Astrocyte of the cerebellum (primary cell): ENCODE data around the gene RPSA.
"Not testable (repeated sequence)": the region's sequence is repeated elsewhere in the genome, so short reads cannot be mapped to it uniquely, and the experiment has no call there.

Experiments used
- DNase-seq: peaks from one replicate; pipeline ENCODE4 v3.0.0-alpha.2; 2011; ENCODE audit warnings: low read depth
- H3K4me3 ChIP-seq: 2 replicates; pipeline ENCODE4 v1.5.1; 2011; ENCODE audit warnings: mild to moderate bottlenecking, low read depth, low read length, moderate library complexity
- CTCF ChIP-seq: IDR thresholded peaks from 2 replicates; pipeline ENCODE4 v1.5.1; 2012; ENCODE audit warnings: low read length, low read depth, moderate library complexity, mild to moderate bottlenecking; ENCODE audit errors: missing control alignments
- in situ Hi-C: cut with HindIII; loops from 2 replicates; pipeline ENCODE4 v1.10.0; 2017; ENCODE audit warnings: low sequenced_read_pairs

RPSA gene

GRCh38 chr3:39453134-39453533 is 46.6 kb downstream of the RPSA start:
- TF ChIP-seq CTCF = no peak
- no peak for DNase-seq
- in situ Hi-C loops = no loop called here
- no peak overlapping the region for H3K4me3 ChIP-seq

- DNase-seq, H3K4me3 ChIP-seq, in situ Hi-C loops: not testable (repeated sequence)
Observed at GRCh38 chr3:39453872-39454271, 47.4 kb downstream of the RPSA start.

- no peak overlapping the region for H3K4me3 ChIP-seq
- in situ Hi-C loops = no loop called here
- no peak for DNase-seq
- TF ChIP-seq CTCF = no peak
Observed at GRCh38 chr3:39454591-39455217, 48.2 kb downstream of the RPSA start.

- in situ Hi-C loops = no loop called here
- H3K4me3 ChIP-seq = no peak overlapping the region
- TF ChIP-seq CTCF = no peak
- DNase-seq = no peak
Observed at GRCh38 chr3:39456159-39456558, 49.6 kb downstream of the RPSA start.

- no peak for DNase-seq
- no peak for TF ChIP-seq CTCF
- no peak overlapping the region for H3K4me3 ChIP-seq
- in situ Hi-C loops = no loop called here
Observed at GRCh38 chr3:39457361-39457760, 50.8 kb downstream of the RPSA start.

GRCh38 chr3:39458579-39458978 is 52.1 kb downstream of the RPSA start:
- H3K4me3 ChIP-seq, DNase-seq, in situ Hi-C loops: not testable (repeated sequence)

- H3K4me3 ChIP-seq = no peak overlapping the region
- no peak for TF ChIP-seq CTCF
- in situ Hi-C loops = no loop called here
- DNase-seq = no peak
Observed at GRCh38 chr3:39460677-39461076, 54.2 kb downstream of the RPSA start.
